Muscle layer of colon (tissue), 2 donors: ENCODE data around the gene FAM222A.

ENCODE experiments used
- H3K27ac ChIP-seq: one replicate; pipeline ENCODE4 v1.7.0; 2013; ENCODE audit warnings: low read depth, mild to moderate bottlenecking, low read length, moderate library complexity
- H3K27me3 ChIP-seq, 2 donors: one replicate each; pipeline ENCODE4 v1.7.0; 2013; ENCODE audit warnings: low read length in 2 of 2, mild to moderate bottlenecking in 2 of 2; ENCODE audit not compliant: insufficient read depth in 2 of 2, control insufficient read depth in 1 of 2
- H3K36me3 ChIP-seq: one replicate; pipeline ENCODE4 v1.7.0; 2013; ENCODE audit warnings: mild to moderate bottlenecking, low read length; ENCODE audit not compliant: insufficient read depth
- H3K4me1 ChIP-seq: one replicate; pipeline ENCODE4 v1.7.0; 2013; ENCODE audit warnings: mild to moderate bottlenecking, low read length; ENCODE audit not compliant: insufficient read depth
- H3K4me3 ChIP-seq, 2 donors: one replicate each; pipeline ENCODE4 v1.7.0; 2013; ENCODE audit warnings: low read length in 2 of 2, low read depth in 1 of 2, mild to moderate bottlenecking in 1 of 2, moderate library complexity in 1 of 2
- H3K9ac ChIP-seq: one replicate; pipeline ENCODE4 v1.7.0; 2013; ENCODE audit warnings: low read length
- H3K9me3 ChIP-seq: one replicate; pipeline ENCODE4 v1.7.0; 2013; ENCODE audit warnings: mild to moderate bottlenecking, low read length
- donor health status: abdominal sarcoma.
- donor health status: Adenocarcinoma of cecum.

Gene FAM222A

DNA sequence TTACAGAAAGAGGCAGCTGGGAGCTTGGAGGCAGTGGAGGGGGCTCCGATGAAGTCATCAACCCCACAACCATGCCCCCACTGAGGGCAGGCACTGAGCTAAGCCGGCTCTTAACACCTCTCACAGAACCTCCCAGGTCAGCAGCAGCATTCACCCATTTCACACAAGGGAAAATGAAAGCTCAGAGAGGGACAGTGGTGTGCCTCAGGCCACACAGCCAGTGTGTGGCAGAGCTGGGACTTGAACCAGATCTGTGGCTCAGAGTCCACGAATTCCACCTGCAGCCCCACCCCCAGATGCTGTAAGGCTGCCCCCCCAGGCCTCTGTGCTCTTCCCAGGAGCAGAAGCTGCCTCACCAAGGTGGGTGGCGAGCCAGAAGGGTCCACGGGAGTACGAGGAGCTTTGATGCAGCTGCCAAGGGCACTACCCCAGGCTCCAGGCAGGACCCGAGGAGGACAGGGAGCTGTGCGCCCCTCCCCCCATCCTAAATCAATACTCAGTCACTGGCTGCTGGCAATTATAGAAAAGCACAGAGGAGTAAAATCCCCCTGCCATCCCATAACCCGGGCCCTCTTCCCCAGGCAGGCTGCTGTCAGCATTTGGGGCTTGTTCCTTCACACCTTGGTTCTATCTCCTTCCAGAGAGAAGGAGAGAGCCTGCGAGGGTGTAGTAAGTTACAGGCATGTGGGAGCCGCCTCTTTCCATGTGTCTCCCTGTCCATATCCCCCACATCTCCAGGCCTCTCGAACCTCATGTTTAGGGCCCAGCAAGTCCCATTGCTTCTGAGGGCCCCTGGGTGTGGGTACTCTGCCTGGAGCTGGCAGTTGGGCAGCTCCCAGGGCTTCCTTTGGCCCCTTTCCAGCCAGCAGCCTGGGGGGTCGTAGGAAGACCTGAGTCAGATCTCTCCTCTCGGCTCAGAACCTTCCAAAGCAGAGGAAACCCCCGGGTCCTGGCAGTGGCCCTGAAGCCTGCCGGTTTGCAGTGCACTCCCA is 47.6 kb downstream of the FAM222A start:
- Histone ChIP-seq H3K27ac (no peak overlapping the region), H3K9me3 (no peaks in the 10 kb centered on the region), H3K27me3 (no peaks in the 10 kb centered on the region), H3K4me1 (peaks cover 18% of the 10 kb centered on the region), H3K9ac (no peak overlapping the region), H3K4me3 (no peak overlapping the region), H3K36me3 (no peaks in the 10 kb centered on the region)

DNA sequence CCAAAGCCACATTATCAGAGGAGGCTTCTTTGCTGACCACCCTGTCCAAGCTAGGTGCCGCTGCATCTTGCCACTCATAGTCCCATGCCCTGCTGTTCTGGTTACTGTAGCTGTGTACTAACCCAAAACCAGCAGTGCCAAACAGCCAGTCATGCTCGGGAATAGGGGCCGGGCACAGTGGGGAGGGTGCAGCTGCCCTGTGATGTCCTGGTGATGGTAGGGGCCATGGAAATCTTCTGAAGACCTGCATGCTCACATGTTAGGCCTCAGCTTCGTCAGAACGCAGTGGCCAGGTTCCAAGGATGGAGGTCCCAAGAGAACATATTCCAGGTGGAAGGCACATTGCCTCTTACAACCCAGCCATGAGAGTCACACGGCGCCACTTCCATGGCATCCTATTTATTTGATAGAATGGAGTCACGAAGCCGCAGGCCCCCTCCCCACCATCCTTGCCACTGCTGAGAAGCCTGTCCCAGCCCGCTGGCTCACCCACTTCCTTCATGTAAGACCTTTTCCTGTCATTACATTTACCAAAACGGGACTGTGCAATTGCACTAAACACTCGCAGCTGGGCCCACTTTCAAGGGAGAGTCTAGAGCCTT is 48.5 kb downstream of the FAM222A start:
- Histone ChIP-seq H3K4me3 (no peak overlapping the region), H3K36me3 (no peaks in the 10 kb centered on the region), H3K27ac (no peak overlapping the region), H3K9ac (no peak overlapping the region), H3K9me3 (no peaks in the 10 kb centered on the region), H3K4me1 (peaks cover 18% of the 10 kb centered on the region), H3K27me3 (no peaks in the 10 kb centered on the region)

DNA sequence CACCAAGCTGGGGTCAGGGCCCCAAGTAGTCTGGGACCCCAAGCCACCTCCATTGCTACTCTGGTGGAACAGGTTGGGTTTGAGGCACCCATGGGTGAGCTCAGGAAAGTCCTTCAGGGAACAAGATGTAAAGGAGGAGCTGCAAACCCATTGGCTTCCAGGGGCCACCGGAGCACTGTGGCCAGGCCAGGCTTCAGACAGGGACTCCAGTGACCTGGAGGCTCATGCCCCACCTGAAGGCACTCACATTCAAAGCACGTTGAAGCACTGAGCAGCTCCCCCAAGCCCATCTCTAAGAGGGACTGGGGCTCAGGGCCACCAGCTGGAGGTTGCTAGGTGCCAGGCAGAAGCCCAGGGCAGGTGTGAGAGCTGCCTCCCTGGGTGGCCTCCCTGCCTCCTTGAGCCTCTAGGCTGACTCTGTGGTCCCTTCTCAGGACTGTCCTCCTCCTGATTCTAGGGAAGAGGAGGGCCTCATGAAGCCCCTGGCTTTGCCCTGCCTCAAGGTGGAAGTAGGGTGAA is 49.1 kb downstream of the FAM222A start:
- no peak overlapping the region for H3K27ac ChIP-seq
- H3K4me3 ChIP-seq, result no peak overlapping the region
- H3K4me1 ChIP-seq, result peaks cover 18% of the 10 kb centered on the region
- H3K36me3 ChIP-seq, result no peaks in the 10 kb centered on the region
- H3K9me3 ChIP-seq, result no peaks in the 10 kb centered on the region
- no peak overlapping the region for H3K9ac ChIP-seq
- H3K27me3 ChIP-seq, result no peaks in the 10 kb centered on the region

DNA sequence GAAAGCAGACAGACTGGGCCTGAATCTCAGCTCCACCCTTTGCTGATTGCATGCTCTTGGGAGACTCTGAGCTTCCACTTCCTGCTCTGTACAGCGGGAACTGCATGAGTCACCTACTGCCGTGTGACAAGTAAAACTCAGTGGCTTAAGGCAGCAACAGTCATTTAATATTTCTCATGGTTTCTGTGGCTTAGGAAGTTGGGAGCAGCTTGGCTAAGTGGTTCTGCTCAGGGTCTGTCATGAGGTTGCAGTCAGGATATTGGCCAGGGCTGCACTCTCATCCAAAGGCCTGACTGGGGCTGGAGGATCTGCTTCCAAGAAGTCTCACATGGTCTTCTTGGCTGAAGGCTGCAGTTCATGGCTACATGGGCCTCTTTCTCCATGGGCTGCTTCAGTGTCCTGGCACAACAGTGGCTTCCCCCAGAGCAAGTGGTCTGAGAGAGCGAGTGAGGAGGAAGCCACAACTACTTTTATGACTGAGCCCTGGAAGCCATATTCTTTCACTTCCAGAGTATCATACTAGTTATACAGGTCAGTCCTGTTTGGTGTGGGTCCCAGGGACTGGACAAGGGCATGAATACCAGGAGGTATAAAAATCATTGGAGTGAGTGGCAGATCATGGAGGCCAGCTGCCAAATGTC is 49.7 kb downstream of the FAM222A start:
- no peaks in the 10 kb centered on the region for H3K36me3 ChIP-seq
- no peak overlapping the region for H3K9ac ChIP-seq
- H3K27ac ChIP-seq, result no peak overlapping the region
- no peak overlapping the region for H3K4me3 ChIP-seq
- H3K9me3 ChIP-seq, result no peaks in the 10 kb centered on the region
- no peaks in the 10 kb centered on the region for H3K27me3 ChIP-seq
- peaks cover 18% of the 10 kb centered on the region for H3K4me1 ChIP-seq

DNA sequence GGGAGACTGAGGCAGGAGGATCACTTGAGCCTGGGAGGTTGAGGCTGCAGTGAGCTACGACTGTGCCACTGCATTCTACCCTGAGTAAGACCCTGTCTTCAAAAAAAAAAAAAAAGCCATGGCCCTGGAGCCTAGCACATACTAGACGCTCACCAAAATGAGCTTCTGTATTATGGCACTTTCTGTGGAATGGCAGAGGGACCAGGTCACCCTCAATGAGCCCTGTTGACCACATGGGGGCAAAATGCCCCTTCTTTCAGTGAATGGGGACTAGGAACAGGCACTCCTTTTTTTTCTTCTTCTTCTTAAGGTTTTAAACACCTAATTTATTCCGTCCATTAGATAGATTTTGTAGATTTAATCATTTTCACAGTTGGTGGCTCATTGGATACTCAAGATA is 50.5 kb downstream of the FAM222A start:
- no peaks in the 10 kb centered on the region for H3K36me3 ChIP-seq
- no peaks in the 10 kb centered on the region for H3K27me3 ChIP-seq
- no peak overlapping the region for H3K9ac ChIP-seq
- H3K27ac ChIP-seq, result no peak overlapping the region
- peaks cover 14% of the 10 kb centered on the region for H3K4me1 ChIP-seq
- no peaks in the 10 kb centered on the region for H3K9me3 ChIP-seq
- H3K4me3 ChIP-seq, result no peak overlapping the region

DNA sequence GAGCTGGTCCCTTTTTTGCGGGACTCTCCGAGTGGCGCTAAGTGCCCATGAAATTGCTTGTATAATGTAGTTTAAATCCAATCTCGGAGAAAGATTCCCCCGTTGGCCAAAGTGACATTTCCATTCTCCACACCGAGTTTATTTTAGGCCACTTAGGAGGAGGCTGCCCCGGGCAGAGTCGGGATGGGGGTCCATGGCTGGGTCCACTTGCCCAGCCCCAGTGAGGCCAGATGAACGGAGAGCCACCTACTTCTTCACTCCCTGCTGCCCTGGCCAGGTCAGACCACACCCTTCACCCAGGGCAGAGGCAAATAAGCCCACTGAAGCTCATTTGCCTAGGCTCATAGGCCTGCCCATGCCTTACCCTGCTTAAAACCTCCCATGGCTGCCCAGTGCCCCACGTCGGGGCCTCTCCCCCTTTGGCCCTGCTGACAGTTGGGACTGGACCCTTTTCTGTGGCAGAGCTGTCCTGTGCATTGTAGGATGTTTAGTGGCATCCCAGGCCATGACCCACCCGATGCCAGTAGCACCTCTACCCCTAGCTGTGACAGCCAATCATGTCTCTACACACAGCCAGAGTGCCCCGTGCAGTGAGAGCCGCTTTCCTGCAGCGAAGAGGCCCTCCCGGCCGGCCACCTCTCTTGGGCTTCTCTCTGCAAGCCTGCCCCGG is 51.3 kb downstream of the FAM222A start:
- Histone ChIP-seq H3K36me3 (no peaks in the 10 kb centered on the region), H3K9ac (no peak overlapping the region), H3K9me3 (no peaks in the 10 kb centered on the region), H3K27me3 (no peaks in the 10 kb centered on the region), H3K4me1 (peaks cover 7% of the 10 kb centered on the region), H3K4me3 (no peak overlapping the region), H3K27ac (no peak overlapping the region)

DNA sequence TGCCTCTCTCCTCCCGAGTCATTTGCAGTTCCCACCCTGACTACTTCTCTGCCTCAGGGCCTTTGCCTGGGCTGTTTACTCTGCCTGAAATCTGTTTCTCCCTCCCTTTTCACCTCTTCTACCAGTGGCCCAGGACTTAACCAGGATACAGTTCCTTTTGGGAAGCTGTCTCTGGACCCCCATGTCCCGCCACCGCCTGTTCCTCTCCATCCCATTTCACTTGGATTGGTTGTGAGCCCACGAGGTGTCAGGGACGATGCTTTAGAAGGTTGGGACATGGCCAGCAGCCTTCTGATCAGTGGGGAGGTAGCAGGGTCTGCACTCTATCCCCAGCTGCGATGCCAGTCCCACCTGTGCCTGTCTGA is 51.8 kb downstream of the FAM222A start:
- Histone ChIP-seq H3K4me1 (peaks cover 3% of the 10 kb centered on the region), H3K9me3 (no peaks in the 10 kb centered on the region), H3K4me3 (no peak overlapping the region), H3K36me3 (no peaks in the 10 kb centered on the region), H3K27ac (no peak overlapping the region), H3K27me3 (no peaks in the 10 kb centered on the region), H3K9ac (no peak overlapping the region)

DNA sequence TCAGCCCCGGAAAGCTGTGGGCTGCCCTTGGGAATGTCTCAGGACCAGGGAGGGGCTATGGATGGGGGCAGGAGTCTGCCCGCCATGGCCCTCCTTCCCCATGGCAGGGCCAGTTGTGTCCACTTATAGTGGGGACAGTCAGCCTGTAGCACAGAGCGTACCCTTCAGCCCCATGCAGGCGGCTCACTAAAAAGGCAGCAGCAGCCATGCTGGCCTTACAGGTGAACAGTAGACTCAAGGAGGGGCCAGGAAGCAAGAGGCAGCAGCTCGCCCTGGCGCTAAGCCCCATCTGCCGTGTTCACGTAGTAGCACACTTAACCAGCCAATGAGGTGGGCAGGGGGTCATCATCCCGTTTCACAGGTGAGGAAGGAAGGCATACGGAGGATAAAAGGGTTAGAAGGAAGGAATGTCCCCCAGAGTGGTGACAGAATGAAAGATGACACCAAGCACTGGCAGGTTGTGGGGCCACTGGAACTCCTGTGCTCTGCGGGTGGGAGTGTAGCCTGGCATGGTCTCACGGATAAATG is 52.7 kb downstream of the FAM222A start:
- no peak overlapping the region for H3K27ac ChIP-seq
- no peak overlapping the region for H3K4me3 ChIP-seq
- no peak overlapping the region for H3K9ac ChIP-seq
- no peaks in the 10 kb centered on the region for H3K27me3 ChIP-seq
- no peaks in the 10 kb centered on the region for H3K4me1 ChIP-seq
- no peaks in the 10 kb centered on the region for H3K36me3 ChIP-seq
- H3K9me3 ChIP-seq, result no peaks in the 10 kb centered on the region

DNA sequence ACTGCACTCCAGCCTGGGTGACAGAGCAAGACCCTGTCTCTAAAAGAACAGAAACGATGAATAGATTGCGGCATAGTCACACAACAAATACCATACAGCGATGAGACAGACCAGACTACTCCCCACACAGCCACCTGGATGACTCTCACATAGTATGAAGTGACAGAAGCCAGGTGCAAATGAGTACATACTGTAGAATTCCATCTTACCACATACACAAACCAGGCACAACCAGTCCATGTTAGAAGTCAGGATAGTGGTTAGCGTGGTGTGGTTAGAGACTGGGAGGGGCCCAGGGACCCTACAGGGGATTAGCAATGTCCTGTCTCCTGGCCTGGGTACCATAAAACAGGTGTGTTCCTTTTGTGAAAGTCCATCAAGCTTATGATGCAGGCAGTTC is 53.8 kb downstream of the FAM222A start:
- Histone ChIP-seq H3K27ac (no peak overlapping the region), H3K36me3 (no peaks in the 10 kb centered on the region), H3K9me3 (no peaks in the 10 kb centered on the region), H3K4me1 (peaks cover 3% of the 10 kb centered on the region), H3K4me3 (no peak overlapping the region), H3K27me3 (no peaks in the 10 kb centered on the region), H3K9ac (no peak overlapping the region)

DNA sequence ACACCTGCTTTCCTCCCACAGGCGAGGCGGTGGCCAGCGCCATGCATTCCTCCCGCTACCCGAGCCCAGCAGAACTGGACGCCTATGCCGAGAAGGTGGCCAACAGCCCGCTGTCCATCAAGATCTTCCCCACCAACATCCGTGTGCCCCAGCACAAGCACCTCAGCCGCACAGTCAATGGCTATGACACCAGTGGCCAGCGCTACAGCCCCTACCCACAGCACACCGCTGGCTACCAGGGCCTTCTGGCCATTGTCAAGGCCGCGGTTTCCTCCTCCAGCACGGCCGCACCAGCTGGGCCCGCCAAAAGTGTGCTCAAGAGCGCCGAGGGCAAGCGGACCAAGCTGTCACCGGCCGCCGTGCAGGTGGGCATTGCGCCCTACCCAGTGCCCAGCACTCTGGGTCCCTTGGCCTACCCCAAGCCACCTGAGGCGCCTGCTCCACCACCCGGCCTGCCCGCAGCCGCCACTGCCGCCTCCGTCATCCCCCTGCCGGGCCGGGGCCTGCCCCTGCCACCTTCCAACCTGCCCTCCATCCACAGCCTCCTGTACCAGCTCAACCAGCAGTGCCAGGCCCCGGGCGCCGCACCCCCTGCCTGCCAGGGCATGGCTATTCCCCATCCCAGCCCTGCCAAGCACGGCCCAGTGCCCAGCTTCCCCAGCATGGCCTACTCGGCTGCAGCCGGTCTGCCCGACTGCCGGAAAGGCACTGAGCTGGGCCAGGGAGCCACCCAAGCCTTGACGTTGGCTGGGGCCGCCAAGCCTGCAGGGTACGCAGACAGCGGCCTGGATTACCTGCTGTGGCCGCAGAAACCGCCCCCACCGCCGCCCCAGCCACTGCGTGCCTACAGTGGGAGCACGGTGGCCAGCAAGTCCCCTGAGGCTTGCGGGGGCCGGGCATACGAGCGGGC is 54.6 kb downstream of the FAM222A start:
- no peaks in the 10 kb centered on the region for H3K27me3 ChIP-seq
- H3K9ac ChIP-seq, result no peak overlapping the region
- H3K27ac ChIP-seq, result no peak overlapping the region
- H3K9me3 ChIP-seq, result no peaks in the 10 kb centered on the region
- no peak overlapping the region for H3K4me3 ChIP-seq
- H3K36me3 ChIP-seq, result no peaks in the 10 kb centered on the region
- H3K4me1 ChIP-seq, result peaks cover 11% of the 10 kb centered on the region
